Measurements from ENCODE around the gene AFF2. TPM values are rescaled to one million over a fixed set of nuclear protein-coding genes. Genes with fewer than 3 reads are reported as not detected.

AFF2 gene
- total RNA-seq, 1 donor from 2014 or later, result 10.9 TPM

GRCh38 chrX:148629434-148629833 is 129.0 kb downstream of the AFF2 start:
- Histone ChIP-seq H3K36me3 (no peaks in the 10 kb centered on the region), H3K4me3 (no peak overlapping the region), H3K27me3 (ENCODE audit: low read depth) (no peaks in the 10 kb centered on the region), H3K4me1 (no peaks in the 10 kb centered on the region), H3K9me3 (no peaks in the 10 kb centered on the region), H3K27ac (no peak overlapping the region)
- TF ChIP-seq CTCF (IDR thresholded peaks at IDR 0.05), result no peak
- no peak for ATAC-seq
- no peak for DNase-seq
- intact Hi-C loops (cut with DNase I), result no loop called here

GRCh38 chrX:148632444-148632843 is 132.0 kb downstream of the AFF2 start:
- Histone ChIP-seq H3K4me1 (no peaks in the 10 kb centered on the region), H3K9me3 (no peaks in the 10 kb centered on the region), H3K36me3 (no peaks in the 10 kb centered on the region), H3K4me3 (no peak overlapping the region), H3K27me3 (ENCODE audit: low read depth) (no peaks in the 10 kb centered on the region), H3K27ac (no peak overlapping the region)
- TF ChIP-seq CTCF (IDR thresholded peaks at IDR 0.05), result no peak
- ATAC-seq, result no peak
- intact Hi-C loops (cut with DNase I), result no loop called here
- DNase-seq, result no peak

- no peaks in the 10 kb centered on the region for H3K4me1 ChIP-seq
- no peak overlapping the region for H3K27ac ChIP-seq
- intact Hi-C loops (cut with DNase I), result no loop called here
- no peaks in the 10 kb centered on the region for H3K36me3 ChIP-seq
- DNase-seq (no peak), ATAC-seq (no peak)
- H3K9me3 ChIP-seq, result no peaks in the 10 kb centered on the region
- no peaks in the 10 kb centered on the region for H3K27me3 ChIP-seq (ENCODE audit: low read depth)
- TF ChIP-seq CTCF (IDR thresholded peaks at IDR 0.05), result no peak
- no peak overlapping the region for H3K4me3 ChIP-seq
These were observed 132.9 kb downstream of the AFF2 start for GRCh38 chrX:148633218-148633908.

- H3K36me3 ChIP-seq, result no peaks in the 10 kb centered on the region
- H3K4me3 ChIP-seq, result no peak overlapping the region
- no peak overlapping the region for H3K27ac ChIP-seq
- no peak for TF ChIP-seq CTCF (IDR thresholded peaks at IDR 0.05)
- no peak for ATAC-seq
- no peak for DNase-seq
- H3K9me3 ChIP-seq, result no peaks in the 10 kb centered on the region
- intact Hi-C loops (cut with DNase I), result no loop called here
- no peaks in the 10 kb centered on the region for H3K27me3 ChIP-seq (ENCODE audit: low read depth)
- no peaks in the 10 kb centered on the region for H3K4me1 ChIP-seq
These were observed 134.2 kb downstream of the AFF2 start for GRCh38 chrX:148634591-148634990.

GRCh38 chrX:148643460-148643859 is 143.0 kb downstream of the AFF2 start:
- H3K4me1 ChIP-seq, result no peaks in the 10 kb centered on the region
- intact Hi-C loops (cut with DNase I), result no loop called here

More at GRCh38 chrX:148643460-148643859, 143.0 kb downstream of the AFF2 start:
- no peak overlapping the region for H3K27ac ChIP-seq
- ATAC-seq (no peak), DNase-seq (no peak)
- H3K4me3 ChIP-seq, result no peak overlapping the region
- no peaks in the 10 kb centered on the region for H3K36me3 ChIP-seq
- no peaks in the 10 kb centered on the region for H3K27me3 ChIP-seq (ENCODE audit: low read depth)
- TF ChIP-seq CTCF (IDR thresholded peaks at IDR 0.05), result no peak
- H3K9me3 ChIP-seq, result no peaks in the 10 kb centered on the region
